CD4-positive, alpha-beta T cell treated with Interleukin-6 for 4 hours (primary cell): ENCODE measurements around the gene PHACTR3.

ENCODE experiments used
- DNase-seq: peaks from one replicate; pipeline ENCODE4 v3.0.0-alpha.2; 2020; ENCODE audit warnings: mixed read lengths

PHACTR3 gene

GRCh38 chr20:59738851-59739250 is 134.5 kb downstream of the PHACTR3 start:
- DNase-seq: no peak

GRCh38 chr20:59740621-59741020 is 136.3 kb downstream of the PHACTR3 start:
- no peak for DNase-seq

DNA sequence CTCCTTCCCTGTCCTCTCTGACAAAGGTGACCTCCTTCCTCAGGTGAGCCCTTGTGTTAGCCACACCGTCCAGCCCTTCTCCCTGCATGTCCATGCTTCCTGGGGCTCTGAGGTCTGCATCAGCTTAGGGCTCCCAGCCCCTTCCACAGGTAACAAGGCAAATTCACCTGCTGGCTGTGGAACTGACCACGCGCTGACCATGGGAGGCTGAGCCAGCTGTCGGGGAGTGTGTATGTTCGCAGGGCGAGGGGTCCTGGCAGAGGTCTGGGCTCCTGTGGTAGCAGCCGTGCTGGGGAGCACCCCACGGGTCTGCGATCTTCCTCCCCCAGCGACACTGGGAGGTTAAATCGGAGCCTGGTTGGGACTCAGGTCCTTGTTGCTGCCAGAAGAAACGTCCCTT is 136.7 kb downstream of the PHACTR3 start:
- no peak for DNase-seq

- no peak for DNase-seq
Measured at GRCh38 chr20:59742351-59743095, 138.2 kb downstream of the PHACTR3 start.

DNA sequence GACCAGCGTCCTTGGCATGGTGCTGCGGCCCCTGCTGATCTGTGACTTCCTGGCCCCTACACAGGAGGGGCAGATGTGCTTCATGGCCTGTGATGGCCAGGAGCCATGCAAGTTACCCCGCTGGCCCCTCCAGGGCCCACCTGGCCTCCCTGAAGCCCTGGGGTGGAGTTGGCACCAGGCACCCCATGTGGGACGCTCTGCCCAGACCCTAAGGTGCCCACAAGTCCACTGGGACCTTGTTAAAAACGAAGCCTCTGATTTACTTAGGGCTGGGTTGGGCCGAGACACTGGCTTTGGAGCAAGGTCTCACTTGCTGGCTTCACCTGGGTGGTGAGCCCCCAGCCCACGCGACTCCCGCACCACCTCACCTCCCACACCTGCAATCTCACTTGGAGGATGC is 139.0 kb downstream of the PHACTR3 start:
- no peak for DNase-seq

DNA sequence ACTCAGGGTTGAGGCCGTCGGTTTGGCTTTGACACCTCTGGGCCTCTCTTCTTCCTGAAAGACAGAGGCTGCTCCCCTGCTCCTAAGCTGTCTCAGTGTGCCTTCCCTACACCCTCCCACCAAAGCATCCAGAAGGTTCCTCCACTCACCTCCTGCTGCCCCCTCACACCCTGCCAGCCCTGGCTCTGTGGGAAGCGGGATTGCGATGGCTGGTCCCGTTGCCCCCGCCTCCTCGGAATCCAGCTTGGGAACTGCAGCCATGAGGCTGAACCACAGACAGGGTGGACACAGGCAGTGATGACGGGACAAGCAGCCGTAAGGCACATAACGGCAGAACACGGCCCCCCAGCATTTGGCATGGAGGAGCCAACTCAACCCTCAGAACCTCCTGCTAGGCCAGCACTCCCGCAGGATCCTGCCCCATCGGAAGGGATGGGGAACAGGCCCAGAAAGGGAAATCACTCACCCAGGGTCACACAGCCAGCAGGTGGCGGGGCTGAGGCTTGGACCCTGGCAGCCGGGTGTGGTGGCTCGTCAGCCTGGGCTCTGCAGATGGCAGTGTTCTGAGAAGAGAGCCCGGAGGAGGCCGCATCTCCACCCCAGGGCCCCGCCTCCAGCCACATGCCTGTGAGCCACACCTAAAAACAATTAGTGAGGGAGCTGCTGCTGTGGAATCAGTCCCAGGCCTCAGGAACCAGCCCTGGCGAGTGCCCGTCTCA is 139.6 kb downstream of the PHACTR3 start:
- no peak for DNase-seq

DNA sequence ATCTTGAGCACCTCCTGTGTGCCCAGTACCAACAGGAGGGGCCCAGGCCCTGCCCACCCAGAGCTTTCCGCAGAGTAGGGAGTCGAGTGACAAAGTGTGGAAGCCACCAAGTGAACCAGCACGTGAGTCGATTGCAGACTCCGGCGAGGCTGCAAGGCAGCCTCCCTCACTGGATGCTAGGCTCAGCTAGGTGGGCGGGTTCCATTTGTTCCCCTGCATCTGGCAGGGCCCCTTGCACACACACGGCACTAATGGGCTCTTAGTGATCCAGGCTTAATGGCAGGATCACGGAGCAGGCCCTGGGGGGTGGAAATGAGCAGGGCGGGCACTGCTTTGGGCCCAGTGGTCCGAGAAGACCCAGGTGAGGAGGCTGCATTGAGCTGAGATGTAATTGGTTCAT is 140.4 kb downstream of the PHACTR3 start:
- DNase-seq: no peak

DNA sequence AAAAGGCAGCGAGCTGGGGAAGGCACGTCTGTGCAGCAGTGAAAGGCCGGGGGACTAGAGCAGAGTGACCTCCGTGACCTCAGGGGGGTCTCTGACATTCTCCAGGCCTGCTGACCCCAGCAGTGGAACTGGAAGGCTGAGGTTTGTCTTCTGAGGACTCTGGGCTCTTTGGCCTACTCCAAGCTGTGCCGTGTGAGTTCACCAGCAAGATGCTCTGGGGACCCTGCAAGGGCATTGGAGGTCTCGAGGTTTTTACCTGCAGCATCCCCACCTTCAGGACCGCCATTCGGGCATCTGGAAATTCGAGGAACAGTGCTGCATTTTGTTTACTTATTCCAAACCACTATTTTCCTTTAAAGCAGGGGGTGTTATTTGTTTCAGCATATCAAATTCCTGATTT is 140.9 kb downstream of the PHACTR3 start:
- DNase-seq: no peak

DNA sequence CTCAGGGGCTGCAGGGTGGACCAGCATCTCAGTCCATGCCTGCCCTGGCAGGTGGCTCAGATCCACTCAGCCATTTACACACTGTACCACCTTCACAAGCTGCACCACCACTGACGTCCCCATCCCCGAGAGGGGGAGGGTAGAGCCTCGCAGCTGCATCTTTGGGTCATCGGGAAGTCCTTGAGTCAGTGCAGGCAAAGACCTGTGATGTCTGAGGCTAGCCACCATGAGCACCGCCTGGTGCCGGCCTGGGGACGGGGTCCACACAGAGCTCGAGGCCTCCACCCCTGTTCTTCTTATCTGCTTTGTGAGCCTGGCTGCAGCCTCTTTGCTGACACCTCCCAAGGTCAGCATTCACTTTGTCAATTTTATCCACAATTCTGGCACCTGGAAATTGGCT is 141.4 kb downstream of the PHACTR3 start:
- DNase-seq: no peak

- no peak for DNase-seq
Measured at GRCh38 chr20:59746155-59746554, 141.8 kb downstream of the PHACTR3 start.

- DNase-seq: no peak
Measured at GRCh38 chr20:59747671-59748515, 143.6 kb downstream of the PHACTR3 start.

DNA sequence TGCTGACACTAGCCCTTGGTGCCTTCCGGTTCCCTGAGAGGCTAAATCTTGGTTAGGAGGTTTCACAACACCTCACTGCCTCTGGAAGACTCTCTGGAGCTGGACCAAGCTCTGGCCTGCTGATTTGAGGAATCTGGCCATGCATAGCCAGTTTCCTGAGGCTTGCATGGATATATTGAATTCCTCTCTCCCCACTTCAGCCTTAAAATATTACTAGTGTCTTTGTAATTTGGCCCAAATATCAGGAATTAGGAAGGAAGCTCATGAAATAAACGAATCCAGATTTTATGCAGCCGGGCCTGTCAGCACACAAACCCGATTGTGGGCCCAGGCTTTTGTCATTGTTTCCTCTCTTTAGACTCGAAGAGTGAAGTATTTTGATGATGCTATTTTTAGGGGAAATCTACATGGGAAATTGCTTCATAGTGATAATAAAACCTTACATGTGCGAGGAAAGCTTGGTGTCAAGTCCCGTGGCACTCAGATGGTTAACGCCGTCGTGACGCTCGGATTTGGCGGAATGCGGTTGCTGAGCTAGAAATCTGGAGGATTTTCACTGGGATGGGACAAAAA is 144.4 kb downstream of the PHACTR3 start:
- DNase-seq: no peak

- DNase-seq: no peak
Measured at GRCh38 chr20:59749301-59749700, 145.0 kb downstream of the PHACTR3 start.

- no peak for DNase-seq
Measured at GRCh38 chr20:59750209-59750840, 146.0 kb downstream of the PHACTR3 start.

GRCh38 chr20:59751075-59751711 is 146.9 kb downstream of the PHACTR3 start:
- no peak for DNase-seq

- DNase-seq: no peak
Measured at GRCh38 chr20:59752101-59752586, 147.8 kb downstream of the PHACTR3 start.

- no peak for DNase-seq
Measured at GRCh38 chr20:59752704-59753460, 148.5 kb downstream of the PHACTR3 start.

DNA sequence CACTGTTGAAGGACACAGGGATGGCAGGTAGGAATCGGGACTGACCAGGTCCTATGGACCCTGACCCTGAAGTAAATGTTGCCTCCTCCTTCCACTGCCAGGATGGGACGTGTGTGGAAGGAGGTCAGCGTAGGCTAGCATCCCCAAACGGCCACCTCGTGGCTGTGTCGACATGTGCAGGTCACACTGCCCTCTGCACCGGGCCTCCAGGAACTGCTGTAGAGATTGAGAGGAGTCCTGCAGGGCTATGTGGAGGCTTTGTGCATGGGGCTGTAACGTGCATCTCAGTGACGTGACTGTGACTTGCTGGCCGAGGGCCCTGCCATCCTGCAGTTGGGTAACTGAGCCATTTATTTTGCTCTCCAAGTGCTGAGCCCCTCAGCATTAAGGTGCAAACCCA is 149.5 kb downstream of the PHACTR3 start:
- DNase-seq: no peak

DNA sequence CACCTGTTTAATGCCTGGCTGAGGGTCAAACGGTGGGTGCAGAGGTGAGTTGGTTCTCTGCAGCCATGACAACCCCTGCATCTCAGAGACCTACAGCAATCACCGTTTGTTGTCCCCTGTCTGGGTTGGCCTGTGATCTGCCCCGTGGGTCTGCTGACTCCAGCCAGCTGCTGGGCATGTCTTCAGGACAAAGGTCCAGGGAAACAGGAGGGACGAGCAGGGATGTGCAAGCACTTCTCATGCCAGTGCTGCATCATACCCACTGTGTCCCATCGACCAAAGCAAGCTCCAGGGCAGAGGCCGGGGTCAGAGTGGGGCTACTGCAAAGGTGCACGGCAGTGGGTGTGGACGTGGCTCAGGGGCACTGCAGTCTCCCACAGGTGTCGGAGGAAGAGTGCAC is 150.2 kb downstream of the PHACTR3 start:
- no peak for DNase-seq

DNA sequence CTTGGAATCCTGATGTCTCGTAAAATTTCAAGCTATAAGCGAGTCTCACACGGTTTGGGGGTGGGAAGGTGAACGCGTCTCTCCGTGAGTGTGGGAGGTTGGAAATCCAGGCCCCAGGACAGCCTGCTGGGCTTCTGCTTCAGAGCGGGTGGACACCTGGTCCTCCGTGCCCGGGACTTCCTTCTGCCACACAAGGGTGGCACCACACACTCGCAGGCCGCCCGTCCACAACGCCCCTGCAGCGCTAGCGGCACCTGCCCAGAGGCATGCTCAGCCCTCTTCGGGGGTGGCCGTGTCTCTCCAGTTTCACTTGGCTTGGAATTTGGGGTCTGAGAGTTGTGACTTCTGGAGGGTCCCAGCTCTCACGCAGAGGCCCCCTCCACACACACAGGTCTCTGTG is 151.9 kb downstream of the PHACTR3 start:
- no peak for DNase-seq

- no peak for DNase-seq
Measured at GRCh38 chr20:59764037-59764436, 159.7 kb downstream of the PHACTR3 start.
